ENCODE results near the gene GPR171. TPM values are rescaled to one million over a fixed set of nuclear protein-coding genes. Genes with fewer than 3 reads are reported as not detected.

Gene GPR171
- total RNA-seq, 4 donors from 2014 or later = 0.56 TPM; not detected in 3

GRCh38 chr3:151201051-151201730 lies 1.8 kb downstream of the GPR171 start:
- Histone ChIP-seq H3K9me3 (no peaks in the 10 kb centered on the region), H3K36me3 (no peaks in the 10 kb centered on the region), H3K27ac (no peak overlapping the region), H3K4me1 (no peaks in the 10 kb centered on the region), H3K27me3 (no peaks in the 10 kb centered on the region), H3K4me3 (no peak overlapping the region)
- in situ Hi-C loops (cut with MboI; ENCODE audit: low sequenced_read_pairs in 4 of 4) = no loop called here
- TF ChIP-seq POLR2A (IDR thresholded peaks at IDR 0.05) = no peak
- no peak for TF ChIP-seq CTCF (IDR thresholded peaks at IDR 0.05 in 4 of 5, conservative IDR thresholded peaks at IDR 0.05 in 1 of 5)
- intact Hi-C loops (cut with DNase I; ENCODE audit: low total_unique reads) = no loop called here
- no peak for ATAC-seq
- no peak for DNase-seq

- no peak for DNase-seq
- Histone ChIP-seq H3K36me3 (no peaks in the 10 kb centered on the region), H3K9me3 (no peaks in the 10 kb centered on the region), H3K27ac (no peak overlapping the region), H3K4me3 (no peak overlapping the region), H3K27me3 (no peaks in the 10 kb centered on the region), H3K4me1 (no peaks in the 10 kb centered on the region)
- intact Hi-C loops (cut with DNase I; ENCODE audit: low total_unique reads) (no loop called here), in situ Hi-C loops (cut with MboI; ENCODE audit: low sequenced_read_pairs in 4 of 4) (no loop called here)
- no peak for ATAC-seq
- TF ChIP-seq POLR2A (IDR thresholded peaks at IDR 0.05) (no peak), CTCF (IDR thresholded peaks at IDR 0.05 in 4 of 5, conservative IDR thresholded peaks at IDR 0.05 in 1 of 5) (no peak)
These were observed 2.4 kb downstream of the GPR171 start for GRCh38 chr3:151200586-151200985.

- intact Hi-C loops (cut with DNase I; ENCODE audit: low total_unique reads) = no loop called here
- H3K4me1 ChIP-seq = no peaks in the 10 kb centered on the region
- H3K27me3 ChIP-seq = no peaks in the 10 kb centered on the region
- no peaks in the 10 kb centered on the region for H3K9me3 ChIP-seq
- in situ Hi-C loops (cut with MboI; ENCODE audit: low sequenced_read_pairs in 4 of 4) = no loop called here
- H3K36me3 ChIP-seq = no peaks in the 10 kb centered on the region
- H3K27ac ChIP-seq = no peak overlapping the region
- ATAC-seq (no peak), DNase-seq (no peak)
- no peak overlapping the region for H3K4me3 ChIP-seq
- no peak for TF ChIP-seq POLR2A (IDR thresholded peaks at IDR 0.05)
- TF ChIP-seq CTCF (IDR thresholded peaks at IDR 0.05 in 4 of 5, conservative IDR thresholded peaks at IDR 0.05 in 1 of 5) = no peak
These were observed 3.2 kb downstream of the GPR171 start for GRCh38 chr3:151199554-151200438.

GRCh38 chr3:151198849-151199248 lies 4.2 kb downstream of the GPR171 start:
- Histone ChIP-seq H3K36me3 (no peaks in the 10 kb centered on the region), H3K27me3 (no peaks in the 10 kb centered on the region), H3K9me3 (no peaks in the 10 kb centered on the region), H3K4me1 (no peaks in the 10 kb centered on the region), H3K27ac (no peak overlapping the region), H3K4me3 (no peak overlapping the region)
- ATAC-seq (no peak), DNase-seq (no peak)
- in situ Hi-C loops (cut with MboI; ENCODE audit: low sequenced_read_pairs in 4 of 4) = no loop called here
- TF ChIP-seq CTCF (IDR thresholded peaks at IDR 0.05 in 4 of 5, conservative IDR thresholded peaks at IDR 0.05 in 1 of 5) (no peak), POLR2A (IDR thresholded peaks at IDR 0.05) (no peak)
- intact Hi-C loops (cut with DNase I; ENCODE audit: low total_unique reads) = no loop called here

Data from gastrocnemius medialis (tissue), 4 donors.